ENCODE measurements around the gene GPR146. TPM values are rescaled to one million over a fixed set of nuclear protein-coding genes. Genes with fewer than 3 reads are reported as not detected.

The GPR146 gene
- total RNA-seq, 2 experiments from 2014 or later = 9.9 to 13.7 TPM

DNA sequence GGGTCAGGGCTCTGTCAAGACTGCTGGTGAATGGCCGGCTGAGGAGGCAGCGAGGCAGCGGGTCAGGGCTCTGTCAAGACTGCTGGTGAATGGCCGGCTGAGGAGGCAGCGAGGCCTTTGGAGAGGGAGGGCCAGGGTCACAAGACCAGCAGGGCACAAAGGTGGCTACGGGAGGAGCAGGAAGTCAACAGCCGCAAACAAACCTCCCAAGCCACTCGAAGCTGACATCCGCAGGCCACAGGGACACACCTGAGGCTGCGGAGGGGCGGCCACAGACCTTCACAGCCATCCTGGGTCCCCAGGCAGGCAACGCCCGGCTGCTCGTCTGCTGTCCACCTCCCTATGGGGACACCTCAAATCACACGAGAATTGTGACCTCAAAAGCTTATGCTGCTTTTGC lies 34.6 kb downstream of the GPR146 start:
- Histone ChIP-seq H3K4me3 (ENCODE audit: low read length) (no peak overlapping the region), H3K4me1 (ENCODE audit: insufficient read depth, low read length) (no peaks in the 10 kb centered on the region), H3K27ac (ENCODE audit: low read depth in 1 of 2, low read length in 2 of 2) (no peak overlapping the region), H3K36me3 (ENCODE audit: insufficient read depth, low read length) (no peaks in the 10 kb centered on the region), H3K9me3 (ENCODE audit: control insufficient read depth in 1 of 2, insufficient read depth in 1 of 2, low read length in 2 of 2) (no peaks in the 10 kb centered on the region), H3K27me3 (ENCODE audit: control insufficient read depth in 1 of 2, insufficient read depth in 2 of 2, low read length in 2 of 2) (no peaks in the 10 kb centered on the region)
- TF ChIP-seq, protein P1, sequence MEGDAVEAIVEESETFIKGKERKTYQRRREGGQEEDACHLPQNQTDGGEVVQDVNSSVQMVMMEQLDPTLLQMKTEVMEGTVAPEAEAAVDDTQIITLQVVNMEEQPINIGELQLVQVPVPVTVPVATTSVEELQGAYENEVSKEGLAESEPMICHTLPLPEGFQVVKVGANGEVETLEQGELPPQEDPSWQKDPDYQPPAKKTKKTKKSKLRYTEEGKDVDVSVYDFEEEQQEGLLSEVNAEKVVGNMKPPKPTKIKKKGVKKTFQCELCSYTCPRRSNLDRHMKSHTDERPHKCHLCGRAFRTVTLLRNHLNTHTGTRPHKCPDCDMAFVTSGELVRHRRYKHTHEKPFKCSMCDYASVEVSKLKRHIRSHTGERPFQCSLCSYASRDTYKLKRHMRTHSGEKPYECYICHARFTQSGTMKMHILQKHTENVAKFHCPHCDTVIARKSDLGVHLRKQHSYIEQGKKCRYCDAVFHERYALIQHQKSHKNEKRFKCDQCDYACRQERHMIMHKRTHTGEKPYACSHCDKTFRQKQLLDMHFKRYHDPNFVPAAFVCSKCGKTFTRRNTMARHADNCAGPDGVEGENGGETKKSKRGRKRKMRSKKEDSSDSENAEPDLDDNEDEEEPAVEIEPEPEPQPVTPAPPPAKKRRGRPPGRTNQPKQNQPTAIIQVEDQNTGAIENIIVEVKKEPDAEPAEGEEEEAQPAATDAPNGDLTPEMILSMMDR (IDR thresholded peaks at IDR 0.05) = no peak
- Mint-ChIP-seq H3K9me3 (no peaks in the 10 kb centered on the region), H3K4me3 (no peak overlapping the region), H3K27ac (no peak overlapping the region), H3K36me3 (ENCODE audit: low read depth) (no peaks in the 10 kb centered on the region), H3K27me3 (no peaks in the 10 kb centered on the region), H3K4me1 (ENCODE audit: low read depth) (no peaks in the 10 kb centered on the region)
- ChIA-PET POLR2A (no interaction called here), CTCF (no interaction called here)
- ATAC-seq (ENCODE audit: poor library complexity) = no peak
- intact Hi-C loops (cut with DNase I, micrococcal nuclease) = no loop called here
- DNase-seq = no peak

DNA sequence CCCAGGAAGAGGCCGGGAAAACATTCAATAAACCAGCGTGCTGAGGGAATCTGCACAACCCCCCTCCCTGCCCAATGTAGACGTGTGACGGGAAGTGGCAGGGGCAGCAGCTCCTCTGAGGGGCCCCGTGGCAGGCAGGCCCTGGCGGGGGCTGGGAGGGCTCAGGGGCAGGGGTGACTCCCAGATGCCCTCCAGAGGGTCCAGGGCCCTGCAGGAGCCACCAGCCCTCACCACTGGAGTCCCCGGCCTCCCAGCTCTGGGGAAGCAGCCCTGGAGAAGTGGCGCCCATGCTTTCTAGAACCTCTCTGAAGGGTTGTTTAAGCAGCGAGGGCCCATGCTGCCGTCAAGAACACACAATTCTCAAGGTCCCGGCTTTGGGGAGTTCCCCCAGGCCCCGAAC lies 35.2 kb downstream of the GPR146 start:
- no peaks in the 10 kb centered on the region for H3K9me3 Mint-ChIP-seq
- DNase-seq = no peak
- no peaks in the 10 kb centered on the region for H3K4me1 ChIP-seq (ENCODE audit: insufficient read depth, low read length)
- H3K9me3 ChIP-seq (ENCODE audit: control insufficient read depth in 1 of 2, insufficient read depth in 1 of 2, low read length in 2 of 2) = no peaks in the 10 kb centered on the region
- H3K27ac Mint-ChIP-seq = no peak overlapping the region
- ATAC-seq (ENCODE audit: poor library complexity) = no peak
- no peak overlapping the region for H3K4me3 Mint-ChIP-seq
- no peaks in the 10 kb centered on the region for H3K36me3 ChIP-seq (ENCODE audit: insufficient read depth, low read length)
- H3K36me3 Mint-ChIP-seq (ENCODE audit: low read depth) = no peaks in the 10 kb centered on the region
- CTCF ChIA-PET = no interaction called here
- H3K27ac ChIP-seq (ENCODE audit: low read depth in 1 of 2, low read length in 2 of 2) = no peak overlapping the region
- POLR2A ChIA-PET = no interaction called here
- TF ChIP-seq, protein P1 (IDR thresholded peaks at IDR 0.05) = no peak
- H3K4me1 Mint-ChIP-seq (ENCODE audit: low read depth) = no peaks in the 10 kb centered on the region
- H3K27me3 ChIP-seq (ENCODE audit: control insufficient read depth in 1 of 2, insufficient read depth in 2 of 2, low read length in 2 of 2) = no peaks in the 10 kb centered on the region
- H3K27me3 Mint-ChIP-seq = no peaks in the 10 kb centered on the region
- no peak overlapping the region for H3K4me3 ChIP-seq (ENCODE audit: low read length)
- intact Hi-C loops (cut with DNase I, micrococcal nuclease) = no loop called here

DNA sequence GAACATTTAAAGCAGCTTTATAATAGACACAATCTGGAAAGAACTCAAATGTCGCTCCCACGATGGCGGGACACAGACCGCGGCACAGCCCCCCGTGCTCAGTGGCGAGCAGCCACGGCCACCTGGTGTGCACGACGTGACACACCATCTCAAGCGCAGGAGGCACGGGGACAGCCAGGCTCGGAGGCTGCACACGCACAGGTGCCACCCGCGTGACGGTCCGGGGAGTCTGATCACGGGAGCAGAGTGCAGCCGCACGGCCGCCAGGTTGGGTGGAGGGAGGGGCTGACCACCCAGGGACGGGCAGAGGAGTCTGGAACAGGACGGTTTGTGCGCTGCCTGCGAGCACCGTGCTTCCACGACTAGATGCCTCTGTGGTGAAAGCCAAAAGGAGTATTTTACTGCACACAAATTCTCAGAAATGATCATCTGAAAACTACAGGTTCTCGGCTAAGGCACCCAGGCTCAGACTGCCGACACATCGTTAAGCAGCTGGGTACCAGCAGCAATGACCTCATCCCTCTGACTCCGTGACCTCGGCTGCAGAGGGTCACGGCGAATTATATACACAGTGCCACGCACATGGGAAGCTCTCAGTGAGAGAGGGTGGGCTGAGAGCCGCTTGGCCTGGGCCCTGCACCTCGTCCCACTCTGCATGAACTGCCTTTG lies 36.0 kb downstream of the GPR146 start:
- no peaks in the 10 kb centered on the region for H3K4me1 ChIP-seq (ENCODE audit: insufficient read depth, low read length)
- Mint-ChIP-seq H3K4me3 (no peak overlapping the region), H3K27ac (no peak overlapping the region), H3K4me1 (ENCODE audit: low read depth) (no peaks in the 10 kb centered on the region), H3K36me3 (ENCODE audit: low read depth) (no peaks in the 10 kb centered on the region), H3K9me3 (no peaks in the 10 kb centered on the region), H3K27me3 (no peaks in the 10 kb centered on the region)
- no peak overlapping the region for H3K4me3 ChIP-seq (ENCODE audit: low read length)
- POLR2A ChIA-PET = no interaction called here
- no peaks in the 10 kb centered on the region for H3K27me3 ChIP-seq (ENCODE audit: control insufficient read depth in 1 of 2, insufficient read depth in 2 of 2, low read length in 2 of 2)
- CTCF ChIA-PET = no interaction called here
- intact Hi-C loops (cut with DNase I, micrococcal nuclease) = no loop called here
- TF ChIP-seq, protein P1 (IDR thresholded peaks at IDR 0.05) = no peak
- no peaks in the 10 kb centered on the region for H3K9me3 ChIP-seq (ENCODE audit: control insufficient read depth in 1 of 2, insufficient read depth in 1 of 2, low read length in 2 of 2)
- ATAC-seq (ENCODE audit: poor library complexity) (no peak), DNase-seq (no peak)
- no peaks in the 10 kb centered on the region for H3K36me3 ChIP-seq (ENCODE audit: insufficient read depth, low read length)
- no peak overlapping the region for H3K27ac ChIP-seq (ENCODE audit: low read depth in 1 of 2, low read length in 2 of 2)

Measured in CD4-positive, alpha-beta T cell (primary cell).